Measurements from ENCODE around the gene EP400.
A peak's percentile ranks its signal among the peaks of the same experiment; 100 is the strongest.
"Not testable (repeated sequence)": the region's sequence is repeated elsewhere in the genome, so short reads cannot be mapped to it uniquely, and the experiment has no call there.

The EP400 gene

GRCh38 chr12:132043770-132044467, 94.2 kb downstream of the EP400 start:
- Mint-ChIP-seq H3K9me3 (no peaks in the 10 kb centered on the region), H3K4me3 (no peak overlapping the region), H3K27me3 (ENCODE audit: low read depth) (no peaks in the 10 kb centered on the region), H3K36me3 (ENCODE audit: low read depth) (peaks cover 77% of the 10 kb centered on the region), H3K27ac (no peak overlapping the region), H3K4me1 (peaks cover 9% of the 10 kb centered on the region)
- TF ChIP-seq, protein P1, sequence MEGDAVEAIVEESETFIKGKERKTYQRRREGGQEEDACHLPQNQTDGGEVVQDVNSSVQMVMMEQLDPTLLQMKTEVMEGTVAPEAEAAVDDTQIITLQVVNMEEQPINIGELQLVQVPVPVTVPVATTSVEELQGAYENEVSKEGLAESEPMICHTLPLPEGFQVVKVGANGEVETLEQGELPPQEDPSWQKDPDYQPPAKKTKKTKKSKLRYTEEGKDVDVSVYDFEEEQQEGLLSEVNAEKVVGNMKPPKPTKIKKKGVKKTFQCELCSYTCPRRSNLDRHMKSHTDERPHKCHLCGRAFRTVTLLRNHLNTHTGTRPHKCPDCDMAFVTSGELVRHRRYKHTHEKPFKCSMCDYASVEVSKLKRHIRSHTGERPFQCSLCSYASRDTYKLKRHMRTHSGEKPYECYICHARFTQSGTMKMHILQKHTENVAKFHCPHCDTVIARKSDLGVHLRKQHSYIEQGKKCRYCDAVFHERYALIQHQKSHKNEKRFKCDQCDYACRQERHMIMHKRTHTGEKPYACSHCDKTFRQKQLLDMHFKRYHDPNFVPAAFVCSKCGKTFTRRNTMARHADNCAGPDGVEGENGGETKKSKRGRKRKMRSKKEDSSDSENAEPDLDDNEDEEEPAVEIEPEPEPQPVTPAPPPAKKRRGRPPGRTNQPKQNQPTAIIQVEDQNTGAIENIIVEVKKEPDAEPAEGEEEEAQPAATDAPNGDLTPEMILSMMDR (IDR thresholded peaks at IDR 0.05; ENCODE audit: unreplicated experiment in 3 of 3): no peak

- H3K27ac Mint-ChIP-seq: no peak overlapping the region
- TF ChIP-seq, protein P1 (IDR thresholded peaks at IDR 0.05; ENCODE audit: unreplicated experiment in 3 of 3): no peak
- no peaks in the 10 kb centered on the region for H3K27me3 Mint-ChIP-seq (ENCODE audit: low read depth)
- H3K4me1 Mint-ChIP-seq: peaks cover 9% of the 10 kb centered on the region
- H3K9me3 Mint-ChIP-seq: no peaks in the 10 kb centered on the region
- no peak overlapping the region for H3K4me3 Mint-ChIP-seq
- peaks cover 79% of the 10 kb centered on the region for H3K36me3 Mint-ChIP-seq (ENCODE audit: low read depth)
These were observed 95.1 kb downstream of the EP400 start for GRCh38 chr12:132044661-132045412.

GRCh38 chr12:132045751-132046150, 96.0 kb downstream of the EP400 start:
- Mint-ChIP-seq H3K4me3 (no peak overlapping the region), H3K9me3 (no peaks in the 10 kb centered on the region), H3K27ac (no peak overlapping the region), H3K36me3 (ENCODE audit: low read depth) (peaks cover 82% of the 10 kb centered on the region), H3K4me1 (peaks cover 9% of the 10 kb centered on the region), H3K27me3 (ENCODE audit: low read depth) (no peaks in the 10 kb centered on the region)
- TF ChIP-seq, protein P1 (IDR thresholded peaks at IDR 0.05; ENCODE audit: unreplicated experiment in 3 of 3): no peak

DNA sequence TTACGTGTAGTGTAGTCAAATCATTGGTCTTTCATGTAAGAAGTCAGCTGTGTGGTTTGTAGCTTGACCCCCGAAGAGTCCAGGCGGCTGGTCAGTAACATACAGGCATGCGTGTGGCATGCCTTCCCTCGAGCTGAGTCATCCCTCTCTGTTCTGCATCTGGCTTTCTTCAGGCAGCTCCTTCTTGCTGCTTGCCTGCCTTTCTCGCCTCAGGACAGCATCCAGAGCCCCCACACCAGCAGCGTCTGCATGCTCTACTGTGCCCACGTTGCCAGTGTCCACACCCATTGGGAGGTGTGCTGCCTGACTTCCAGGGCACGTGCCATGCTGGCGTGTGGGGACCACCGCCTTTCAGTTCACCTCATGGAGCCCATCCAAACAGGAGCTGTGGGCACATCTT, 96.8 kb downstream of the EP400 start:
- TF ChIP-seq, protein P1 (IDR thresholded peaks at IDR 0.05; ENCODE audit: unreplicated experiment in 3 of 3): no peak
- Mint-ChIP-seq H3K9me3 (no peaks in the 10 kb centered on the region), H3K4me3 (no peak overlapping the region), H3K4me1 (peaks cover 9% of the 10 kb centered on the region), H3K27ac (no peak overlapping the region), H3K27me3 (ENCODE audit: low read depth) (no peaks in the 10 kb centered on the region), H3K36me3 (ENCODE audit: low read depth) (peaks cover 84% of the 10 kb centered on the region)

DNA sequence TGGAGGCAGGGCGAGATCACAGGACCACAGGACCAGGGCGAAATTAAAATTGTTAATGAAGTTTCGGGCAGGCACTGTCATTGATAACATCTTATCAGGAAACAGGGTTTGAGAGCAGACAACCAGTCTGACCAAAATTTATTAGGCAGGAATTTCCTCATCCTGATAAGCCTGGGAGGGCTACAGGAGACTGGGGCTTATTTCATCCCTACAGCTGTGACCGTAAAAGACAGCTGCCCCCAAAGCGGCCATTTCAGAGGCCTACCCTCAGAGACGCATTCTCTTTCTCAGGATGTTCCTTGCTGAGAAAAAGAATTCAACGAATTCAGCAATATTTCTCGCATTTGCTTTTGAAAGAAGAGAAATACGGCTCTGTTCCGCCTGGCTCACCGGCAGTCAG, 97.9 kb downstream of the EP400 start:
- not testable (repeated sequence) for H3K9me3 Mint-ChIP-seq; H3K4me1 Mint-ChIP-seq; H3K4me3 Mint-ChIP-seq; H3K27me3 Mint-ChIP-seq (ENCODE audit: low read depth)
- peak overlapping the region in 2 of 3 experiments; percentile 67 to 85 for H3K27ac Mint-ChIP-seq
- peaks cover 88% of the 10 kb centered on the region for H3K36me3 Mint-ChIP-seq (ENCODE audit: low read depth)

DNA sequence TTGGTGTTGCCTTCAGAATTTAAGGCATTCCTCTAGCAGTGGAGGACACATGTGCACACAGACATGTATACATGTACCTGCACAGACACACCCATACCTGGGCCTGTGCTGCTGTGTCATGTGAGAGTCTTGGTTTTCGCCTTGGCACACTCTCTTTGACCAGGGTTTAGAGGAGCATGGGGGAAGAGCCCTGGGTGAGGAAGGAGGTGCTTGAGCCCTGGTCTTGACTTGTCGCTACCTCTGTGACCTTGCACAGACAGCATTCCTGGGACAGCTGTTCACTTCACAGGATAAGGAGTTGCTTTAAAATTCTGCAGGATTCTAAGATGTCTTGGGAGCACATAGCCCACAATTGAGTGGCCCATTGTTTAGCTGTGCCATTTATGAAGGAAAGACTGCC, 99.7 kb downstream of the EP400 start:
- peaks cover 9% of the 10 kb centered on the region for H3K4me1 Mint-ChIP-seq
- peaks cover 89% of the 10 kb centered on the region for H3K36me3 Mint-ChIP-seq (ENCODE audit: low read depth)
- H3K9me3 Mint-ChIP-seq: no peaks in the 10 kb centered on the region
- H3K27me3 Mint-ChIP-seq (ENCODE audit: low read depth): peaks cover 3% of the 10 kb centered on the region
- no peak overlapping the region for H3K4me3 Mint-ChIP-seq
- H3K27ac Mint-ChIP-seq: no peak overlapping the region
- TF ChIP-seq, protein P1 (IDR thresholded peaks at IDR 0.05; ENCODE audit: unreplicated experiment in 3 of 3): no peak
